Progenitor cell of endocrine pancreas (in vitro differentiated cells): ENCODE measurements around the gene SEC14L5. TPM values are rescaled to one million over a fixed set of nuclear protein-coding genes. Genes with fewer than 3 reads are reported as not detected.

Source experiments
- DNase-seq: peaks from one replicate; pipeline ENCODE4 v3.0.0; 2021; ENCODE audit warnings: low spot score; ENCODE audit not compliant: unreplicated experiment
- H3K27ac Mint-ChIP-seq: 2 replicates; pipeline ENCODE4 v1.8.0; 2021; ENCODE audit warnings: mild to moderate bottlenecking, moderate library complexity, mixed read lengths
- H3K27me3 Mint-ChIP-seq: 2 replicates; pipeline ENCODE4 v1.8.0; 2021; ENCODE audit warnings: mixed read lengths
- H3K36me3 Mint-ChIP-seq: 2 replicates; pipeline ENCODE4 v1.8.0; 2022; ENCODE audit warnings: mixed read lengths; ENCODE audit not compliant: insufficient read depth
- H3K4me1 Mint-ChIP-seq: 2 replicates; pipeline ENCODE4 v1.8.0; 2021; ENCODE audit warnings: low read depth, mixed read lengths
- H3K4me3 Mint-ChIP-seq: 2 replicates; pipeline ENCODE4 v1.8.0; 2021; ENCODE audit warnings: low read depth, mild to moderate bottlenecking, moderate library complexity, mixed read lengths
- H3K9me3 Mint-ChIP-seq: 2 replicates; pipeline ENCODE4 v1.8.0; 2021; ENCODE audit warnings: low read depth, mixed read lengths
- CTCF ChIP-seq: fragments of 200-600 bp; sonication (generic); IDR thresholded peaks from one replicate; pipeline ENCODE4 v1.5.0; 2021; ENCODE audit warnings: antibody characterized with exemption, mild to moderate bottlenecking; ENCODE audit not compliant: unreplicated experiment
- total RNA-seq: library from RNA; stranded (reverse); gene quantifications from 2 replicates; pipeline ENCODE4 v1.2.1, GENCODE V29; 2021

The SEC14L5 gene
- total RNA-seq, 1 donor from 2014 or later: 2.1 TPM

GRCh38 chr16:4976079-4976478 lies 17.9 kb downstream of the SEC14L5 start:
- H3K27me3 Mint-ChIP-seq: peaks cover 10% of the 10 kb centered on the region
- no peak for DNase-seq

GRCh38 chr16:4976611-4977145 lies 18.5 kb downstream of the SEC14L5 start:
- TF ChIP-seq CTCF: no peak
- no peaks in the 10 kb centered on the region for H3K9me3 Mint-ChIP-seq
- H3K27me3 Mint-ChIP-seq: peaks cover 10% of the 10 kb centered on the region

More at GRCh38 chr16:4976079-4976478, 17.9 kb downstream of the SEC14L5 start:
- no peaks in the 10 kb centered on the region for H3K36me3 Mint-ChIP-seq
- no peak for TF ChIP-seq CTCF
- no peak overlapping the region for H3K27ac Mint-ChIP-seq
- H3K4me1 Mint-ChIP-seq: peaks cover 4% of the 10 kb centered on the region
- H3K4me3 Mint-ChIP-seq: no peak overlapping the region
- H3K9me3 Mint-ChIP-seq: no peaks in the 10 kb centered on the region

GRCh38 chr16:4979164-4979563 lies 21.0 kb downstream of the SEC14L5 start:
- no peak for DNase-seq
- Mint-ChIP-seq H3K27ac (no peak overlapping the region), H3K36me3 (no peaks in the 10 kb centered on the region), H3K4me1 (peaks cover 4% of the 10 kb centered on the region), H3K9me3 (peaks cover 3% of the 10 kb centered on the region), H3K4me3 (no peak overlapping the region), H3K27me3 (peaks cover 16% of the 10 kb centered on the region)
- TF ChIP-seq CTCF: no peak

More at GRCh38 chr16:4976611-4977145, 18.5 kb downstream of the SEC14L5 start:
- no peak for DNase-seq
- Mint-ChIP-seq H3K4me1 (peaks cover 4% of the 10 kb centered on the region), H3K4me3 (no peak overlapping the region), H3K27ac (peak overlapping the region; percentile 73), H3K36me3 (no peaks in the 10 kb centered on the region)

- no peak for DNase-seq
- peaks cover 6% of the 10 kb centered on the region for H3K9me3 Mint-ChIP-seq
- H3K4me3 Mint-ChIP-seq: no peak overlapping the region
- no peak overlapping the region for H3K27ac Mint-ChIP-seq
- peaks cover 4% of the 10 kb centered on the region for H3K4me1 Mint-ChIP-seq
- TF ChIP-seq CTCF: no peak
- no peaks in the 10 kb centered on the region for H3K36me3 Mint-ChIP-seq
- peaks cover 23% of the 10 kb centered on the region for H3K27me3 Mint-ChIP-seq
Measured at GRCh38 chr16:4979736-4980660, 21.9 kb downstream of the SEC14L5 start.

GRCh38 chr16:4980691-4981090 lies 22.6 kb downstream of the SEC14L5 start:
- H3K27ac Mint-ChIP-seq: no peak overlapping the region
- H3K4me1 Mint-ChIP-seq: peaks cover 4% of the 10 kb centered on the region
- no peaks in the 10 kb centered on the region for H3K36me3 Mint-ChIP-seq
- DNase-seq: no peak
- H3K27me3 Mint-ChIP-seq: peaks cover 27% of the 10 kb centered on the region
- H3K9me3 Mint-ChIP-seq: peaks cover 6% of the 10 kb centered on the region
- H3K4me3 Mint-ChIP-seq: no peak overlapping the region
- no peak for TF ChIP-seq CTCF
